ENCODE measurements around the gene SPPL3.

SPPL3 gene

GRCh38 chr12:120721866-120722265 is 182.3 kb downstream of the SPPL3 start:
- no peak for DNase-seq (ENCODE audit: low read depth)

- DNase-seq (ENCODE audit: low read depth): no peak
These were observed 183.0 kb downstream of the SPPL3 start for GRCh38 chr12:120720987-120721801.

DNA sequence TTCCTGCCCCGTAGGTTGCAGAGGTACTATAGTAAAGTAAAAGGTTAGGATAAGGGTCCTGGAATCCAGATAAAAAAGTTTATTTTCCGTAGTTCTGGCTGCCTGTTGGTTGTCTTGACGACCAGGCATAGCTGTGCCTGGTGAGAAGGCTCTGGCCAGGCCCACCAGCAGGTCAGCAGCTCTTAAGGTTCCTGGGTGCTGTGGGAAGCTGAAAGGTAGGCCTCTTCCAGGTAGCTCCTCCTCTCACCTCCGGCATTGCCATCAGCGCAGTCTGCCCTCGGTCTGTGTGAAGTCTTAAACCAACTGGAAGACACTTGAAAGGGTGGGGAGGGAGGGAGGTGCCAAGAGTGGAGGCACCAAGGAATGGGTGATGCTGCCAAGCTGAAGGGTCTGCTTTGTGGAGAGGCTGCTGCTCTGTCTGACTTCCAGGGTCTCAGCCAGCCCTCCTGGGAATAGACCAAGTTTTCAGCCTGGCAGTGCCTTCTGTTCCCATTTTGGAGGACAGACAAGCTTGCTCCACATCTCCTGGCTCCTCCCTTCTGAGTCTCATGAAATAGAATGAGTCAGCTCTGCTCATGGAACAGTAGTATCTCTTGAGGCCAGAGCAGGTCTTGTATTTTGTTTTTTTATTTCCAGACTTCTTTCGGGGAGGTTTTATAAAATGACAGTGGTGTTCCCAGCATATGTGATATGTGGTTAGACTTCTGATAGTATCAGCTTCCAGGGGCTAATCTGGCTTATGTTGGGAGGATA is 183.7 kb downstream of the SPPL3 start:
- DNase-seq (ENCODE audit: low read depth): no peak

DNA sequence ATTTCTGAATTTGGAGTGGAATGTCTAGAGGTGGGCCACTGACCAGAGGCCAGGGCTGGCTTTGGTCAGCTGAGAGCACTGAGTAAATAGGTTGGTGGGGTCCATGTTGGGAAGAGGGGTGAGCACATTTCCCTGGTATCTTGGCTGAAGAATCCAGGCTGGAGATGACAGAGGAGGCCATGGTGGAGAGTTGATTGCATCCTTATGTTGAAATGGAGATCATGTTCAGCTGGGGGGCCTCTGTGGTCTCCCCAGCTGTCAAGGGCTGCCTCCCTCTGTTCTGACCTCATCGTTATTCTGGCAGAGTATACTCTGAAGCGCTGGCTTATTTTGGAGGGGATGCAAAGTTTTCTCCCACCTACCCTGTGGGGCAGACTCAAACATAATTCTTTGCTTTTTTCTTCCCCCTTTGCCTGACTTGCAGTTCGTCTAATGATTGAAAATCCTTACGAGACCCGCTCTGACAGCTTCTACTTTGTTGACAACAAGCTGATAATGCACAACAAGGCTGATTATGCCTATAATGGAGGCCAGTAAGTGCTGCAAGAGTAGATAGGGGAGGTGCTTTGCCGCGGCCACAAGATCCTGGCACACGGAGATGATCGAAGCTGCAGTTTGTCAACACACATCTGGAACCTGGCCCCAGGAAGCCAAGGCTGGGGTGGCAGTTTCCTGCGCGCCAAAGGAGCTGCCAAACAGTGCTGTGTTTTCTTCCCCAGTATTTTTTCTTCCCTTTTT is 184.5 kb downstream of the SPPL3 start:
- DNase-seq (ENCODE audit: low read depth): no peak

DNA sequence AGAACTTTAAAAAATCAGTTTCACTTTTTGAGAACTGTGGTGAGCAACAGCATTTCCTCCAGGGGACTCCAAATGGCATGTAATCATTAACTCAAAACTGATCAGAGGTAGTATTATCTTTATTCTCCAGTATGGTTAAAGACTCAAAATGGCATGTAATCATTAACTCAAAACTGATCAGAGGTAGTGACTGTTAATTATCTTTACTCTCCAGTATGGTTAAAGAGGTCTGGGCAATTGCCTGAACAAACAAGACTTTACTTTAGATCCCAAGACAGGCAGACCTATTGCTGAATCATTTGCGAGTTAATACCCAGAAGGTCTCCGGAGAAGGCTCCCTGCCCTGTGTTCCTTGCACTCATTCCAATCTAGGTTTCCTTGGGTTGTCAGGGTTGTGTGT is 185.1 kb downstream of the SPPL3 start:
- DNase-seq (ENCODE audit: low read depth): no peak

DNA sequence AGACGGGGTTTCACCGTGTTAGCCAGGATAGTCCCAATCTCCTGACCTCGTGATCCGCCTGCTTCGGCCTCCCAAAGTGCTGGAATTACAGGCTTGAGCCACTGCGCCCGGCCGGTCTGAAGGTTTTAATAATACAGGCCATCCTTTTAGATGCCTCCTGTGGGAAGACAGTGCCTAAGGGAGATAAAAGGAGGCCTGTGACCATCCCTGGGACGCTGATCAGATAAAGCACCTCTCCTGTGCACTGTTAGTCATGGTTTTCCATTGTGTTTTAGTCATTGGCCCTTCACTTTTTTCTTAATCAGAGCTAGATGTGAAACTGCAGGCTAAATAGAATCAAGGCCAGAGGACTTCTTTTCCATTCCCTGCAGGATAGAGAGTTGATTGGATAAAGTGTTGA is 186.1 kb downstream of the SPPL3 start:
- DNase-seq (ENCODE audit: low read depth): no peak

GRCh38 chr12:120713861-120714482 is 190.2 kb downstream of the SPPL3 start:
- peak; percentile 66 for DNase-seq (ENCODE audit: low read depth)

- no peak for DNase-seq (ENCODE audit: low read depth)
These were observed 191.5 kb downstream of the SPPL3 start for GRCh38 chr12:120712610-120713009.

All from activated T-cell treated with anti-CD3 and anti-CD28 coated beads for 24 hours (primary cell).